Tibial nerve (tissue), 4 donors: ENCODE results near the gene ITGA3. TPM values are rescaled to one million over a fixed set of nuclear protein-coding genes. Genes with fewer than 3 reads are reported as not detected.
A peak's percentile ranks its signal among the peaks of the same experiment; 100 is the strongest.

Experiments used
- DNase-seq, 2 donors: peaks; one replicate each; pipeline ENCODE4 v3.0.0-alpha.2; 2019; ENCODE audit warnings: low spot score in 2 of 2
- H3K27ac ChIP-seq, 4 donors: fragments of 200-600 bp; sonication (generic) in 3 of 4; one replicate each; pipeline ENCODE4 v1.5.1; 2017 to 2019; ENCODE audit warnings: mild to moderate bottlenecking in 1 of 4
- H3K27me3 ChIP-seq, 2 donors: fragments of 200-600 bp; sonication (generic) in 1 of 2; one replicate each; pipeline versions ENCODE4 v1.5.1 to v1.6.0; 2017 to 2019
- H3K36me3 ChIP-seq, 3 donors: fragments of 200-600 bp; sonication (generic); one replicate each; pipeline ENCODE4 v1.5.1; 2018 to 2019
- H3K4me1 ChIP-seq, 4 donors: fragments of 200-600 bp; sonication (generic) in 3 of 4; one replicate each; pipeline ENCODE4 v1.5.1; 2017 to 2019
- H3K4me3 ChIP-seq, 4 donors: fragments of 200-600 bp; sonication (generic) in 3 of 4; one replicate each; pipeline ENCODE4 v1.5.1; 2017 to 2019; ENCODE audit warnings: mild to moderate bottlenecking in 1 of 4, moderate library complexity in 1 of 4
- H3K9me3 ChIP-seq, 4 donors: fragments of 200-600 bp; sonication (generic) in 3 of 4; one replicate each; pipeline ENCODE4 v1.5.1; 2017 to 2019
- EP300 ChIP-seq, 2 donors: sonication (generic); formaldehyde crosslinking; IDR thresholded peaks; one replicate each; pipeline ENCODE4 v1.6.1; 2017; ENCODE audit warnings: antibody characterized with exemption in 2 of 2, mild to moderate bottlenecking in 1 of 2
- POLR2A ChIP-seq, 2 donors: fragments of 450-650 bp; IDR thresholded peaks; one replicate each; pipeline ENCODE4 v1.6.1; 2017; ENCODE audit warnings: antibody characterized with exemption in 2 of 2, mild to moderate bottlenecking in 2 of 2, moderate library complexity in 2 of 2
- WGBS, 2 donors: methylation state at CpG; one replicate each; pipeline ENCODE4 v1.1.5; 2018; 5-methylcytosine and 5-hydroxymethylcytosine counted together
- total RNA-seq, 4 donors: library from RNA; depleted of rRNA; stranded (reverse); fragments of >200 nt; gene quantifications; one replicate each; pipeline ENCODE4 v1.1.0, GENCODE V29; 2016
- TF ChIP-seq, protein P1 (sequence below), 5 experiments: fragments of 200-600 bp in 3 of 5; fragments of 450-650 bp in 2 of 5; sonication (generic) in 3 of 5; IDR thresholded peaks; one replicate each; pipeline ENCODE4 v1.5.1; 2016 to 2019; ENCODE audit warnings: antibody characterized with exemption in 5 of 5, mild to moderate bottlenecking in 3 of 5, moderate library complexity in 2 of 5

Gene ITGA3
- total RNA-seq, 4 donors from 2014 or later = 59.2 to 85.7 (median 69.1) TPM

DNA sequence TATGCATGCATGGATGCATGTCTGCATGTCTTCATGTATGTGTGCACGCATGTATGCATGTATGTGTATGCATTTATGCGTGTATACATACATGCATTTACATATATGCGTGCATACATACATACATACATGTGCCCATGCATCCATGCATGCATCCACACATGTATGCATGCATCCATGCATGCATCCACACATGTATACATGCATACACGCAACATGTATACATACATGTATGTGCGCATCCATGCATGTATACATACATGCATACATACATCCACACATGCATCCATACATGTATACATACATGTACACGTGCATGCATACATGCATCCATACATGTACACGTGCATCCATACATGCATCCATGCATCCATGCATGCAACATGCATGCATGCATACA lies 31.1 kb upstream of the ITGA3 start:
- 33 to 38% methylated on average over 7 of the region's 7 CpGs for WGBS, 2 donors
- Histone ChIP-seq H3K4me3 (no peak overlapping the region), H3K27me3 (no peaks in the 10 kb centered on the region), H3K27ac (no peak overlapping the region), H3K4me1 (peaks cover 0 to 19% (median 11%) of the 10 kb centered on the region in 4 donors), H3K36me3 (no peaks in the 10 kb centered on the region), H3K9me3 (no peaks in the 10 kb centered on the region)
- TF ChIP-seq POLR2A (IDR thresholded peaks at IDR 0.05) (no peak), EP300 (IDR thresholded peaks at IDR 0.05) (no peak)
- TF ChIP-seq, protein P1, sequence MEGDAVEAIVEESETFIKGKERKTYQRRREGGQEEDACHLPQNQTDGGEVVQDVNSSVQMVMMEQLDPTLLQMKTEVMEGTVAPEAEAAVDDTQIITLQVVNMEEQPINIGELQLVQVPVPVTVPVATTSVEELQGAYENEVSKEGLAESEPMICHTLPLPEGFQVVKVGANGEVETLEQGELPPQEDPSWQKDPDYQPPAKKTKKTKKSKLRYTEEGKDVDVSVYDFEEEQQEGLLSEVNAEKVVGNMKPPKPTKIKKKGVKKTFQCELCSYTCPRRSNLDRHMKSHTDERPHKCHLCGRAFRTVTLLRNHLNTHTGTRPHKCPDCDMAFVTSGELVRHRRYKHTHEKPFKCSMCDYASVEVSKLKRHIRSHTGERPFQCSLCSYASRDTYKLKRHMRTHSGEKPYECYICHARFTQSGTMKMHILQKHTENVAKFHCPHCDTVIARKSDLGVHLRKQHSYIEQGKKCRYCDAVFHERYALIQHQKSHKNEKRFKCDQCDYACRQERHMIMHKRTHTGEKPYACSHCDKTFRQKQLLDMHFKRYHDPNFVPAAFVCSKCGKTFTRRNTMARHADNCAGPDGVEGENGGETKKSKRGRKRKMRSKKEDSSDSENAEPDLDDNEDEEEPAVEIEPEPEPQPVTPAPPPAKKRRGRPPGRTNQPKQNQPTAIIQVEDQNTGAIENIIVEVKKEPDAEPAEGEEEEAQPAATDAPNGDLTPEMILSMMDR (IDR thresholded peaks at IDR 0.05) = no peak
- DNase-seq = no peak

DNA sequence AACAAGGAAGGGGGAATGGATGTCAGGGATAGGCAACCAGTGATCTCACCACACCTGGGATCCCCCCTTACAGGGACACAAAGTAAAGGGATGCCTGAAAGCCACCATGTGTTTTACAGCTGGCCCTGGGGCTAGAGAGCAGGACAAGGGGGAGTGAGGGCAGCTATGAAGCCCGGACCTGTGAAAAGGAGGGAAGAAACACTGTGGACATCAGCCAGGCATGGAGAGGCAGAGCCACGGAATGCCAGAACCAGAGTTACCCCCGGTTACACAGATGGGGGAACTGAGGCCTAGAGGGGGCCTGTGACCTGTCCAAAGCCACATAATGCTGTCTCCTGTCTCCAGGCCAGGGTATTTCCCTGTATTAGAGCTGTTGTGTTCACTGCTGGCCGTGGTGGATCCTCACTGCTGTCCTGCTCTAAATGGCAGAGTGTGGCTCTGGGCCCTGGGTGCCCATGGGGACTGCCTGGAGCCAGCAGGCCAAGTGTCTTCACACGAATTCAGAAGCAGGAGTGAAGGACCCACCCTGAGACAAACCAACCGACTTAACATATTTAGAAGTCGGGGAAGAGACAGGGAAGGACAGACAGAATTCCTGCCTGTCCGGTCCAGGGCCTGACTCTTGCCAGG lies 29.7 kb upstream of the ITGA3 start:
- Histone ChIP-seq H3K27me3 (no peaks in the 10 kb centered on the region), H3K4me1 (peaks cover 0 to 19% (median 11%) of the 10 kb centered on the region in 4 donors), H3K36me3 (no peaks in the 10 kb centered on the region), H3K27ac (no peak overlapping the region), H3K4me3 (no peak overlapping the region), H3K9me3 (no peaks in the 10 kb centered on the region)
- DNase-seq = no peak
- no peak for TF ChIP-seq POLR2A (IDR thresholded peaks at IDR 0.05)
- TF ChIP-seq, protein P1 (IDR thresholded peaks at IDR 0.05) = no peak
- no peak for TF ChIP-seq EP300 (IDR thresholded peaks at IDR 0.05)
- 51 to 64% methylated on average over 8 of the region's 8 CpGs for WGBS, 2 donors

DNA sequence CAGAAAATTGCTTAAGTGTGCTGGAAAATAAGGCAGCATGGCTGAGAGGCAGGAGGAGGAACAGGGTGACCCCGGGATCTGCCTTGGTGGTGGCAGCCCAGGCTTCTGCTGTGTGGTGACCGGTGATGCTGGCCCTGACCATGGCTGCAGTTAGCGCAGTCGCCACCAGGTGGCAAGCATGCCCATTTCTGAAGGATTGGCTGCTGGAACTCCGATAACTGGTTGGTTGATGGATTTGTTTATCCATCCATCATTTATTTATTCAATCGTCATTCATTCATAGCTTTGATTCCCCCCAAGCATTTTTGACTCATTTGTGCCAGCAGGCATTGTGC lies 29.1 kb upstream of the ITGA3 start:
- peak overlapping the region in 1 of 4 donors; percentile 20 for H3K4me3 ChIP-seq
- H3K9me3 ChIP-seq = no peaks in the 10 kb centered on the region
- peak; percentile 80 to 94 for DNase-seq
- WGBS, 2 donors = 0 to 1% methylated on average over 6 of the region's 6 CpGs
- no peaks in the 10 kb centered on the region for H3K36me3 ChIP-seq
- no peaks in the 10 kb centered on the region for H3K27me3 ChIP-seq
- H3K4me1 ChIP-seq = peaks cover 0 to 19% (median 11%) of the 10 kb centered on the region in 4 donors
- TF ChIP-seq EP300 (IDR thresholded peaks at IDR 0.05) (peak in 1 of 2 donors; percentile 47), POLR2A (IDR thresholded peaks at IDR 0.05) (no peak)
- TF ChIP-seq, protein P1 (IDR thresholded peaks at IDR 0.05) = peak; percentile 91 to 95 (median 94)
- H3K27ac ChIP-seq = peak overlapping the region in 2 of 4 donors; percentile 64 to 85

DNA sequence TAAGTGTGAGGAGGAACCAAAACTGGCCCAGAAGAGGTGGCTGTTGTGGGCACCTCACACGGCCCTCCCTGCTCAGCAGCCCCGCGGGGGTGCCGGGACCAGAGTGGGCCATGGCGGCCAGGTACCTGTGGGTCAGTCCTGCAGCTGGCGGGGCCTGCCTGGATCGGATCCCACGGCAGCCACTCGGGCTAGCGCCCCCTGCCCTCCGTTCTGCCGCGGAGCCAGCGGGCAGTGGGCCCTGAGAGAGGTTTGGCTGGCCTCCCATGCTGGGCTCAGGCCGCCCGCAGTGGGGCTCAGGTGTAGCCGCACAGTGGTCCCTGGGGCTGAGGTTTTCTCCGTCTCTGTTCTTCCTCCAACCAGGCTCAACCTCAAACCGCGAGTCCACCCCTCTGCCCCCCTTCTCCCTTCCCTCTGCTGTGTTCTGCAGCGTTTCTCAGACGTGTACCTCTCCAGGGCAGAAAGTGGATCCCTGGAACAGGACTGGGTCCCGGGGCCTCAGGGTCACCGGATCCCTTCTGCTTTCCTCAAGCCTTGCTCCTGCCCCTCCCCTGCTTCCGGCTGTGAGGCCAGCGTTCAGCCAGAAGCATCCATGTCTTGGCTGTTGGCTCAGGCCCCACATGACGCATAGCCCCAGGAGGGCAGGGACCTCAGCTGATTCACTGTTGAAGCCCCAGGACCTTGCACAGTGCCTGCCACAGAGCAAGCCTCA lies 28.6 kb upstream of the ITGA3 start:
- no peaks in the 10 kb centered on the region for H3K27me3 ChIP-seq
- H3K27ac ChIP-seq = peak overlapping the region in 2 of 4 donors; percentile 64 to 85
- no peak for DNase-seq
- no peaks in the 10 kb centered on the region for H3K9me3 ChIP-seq
- H3K36me3 ChIP-seq = no peaks in the 10 kb centered on the region
- 12 to 17% methylated on average over 17 to 18 of the region's 27 CpGs for WGBS, 2 donors
- H3K4me3 ChIP-seq = peak overlapping the region in 1 of 4 donors; percentile 20
- H3K4me1 ChIP-seq = peaks cover 0 to 19% (median 11%) of the 10 kb centered on the region in 4 donors
- TF ChIP-seq, protein P1 (IDR thresholded peaks at IDR 0.05) = peak in 1 of 5 experiments; percentile 18
- no peak for TF ChIP-seq EP300 (IDR thresholded peaks at IDR 0.05)
